ENCODE measurements around the gene RAB20. TPM values are rescaled to one million over a fixed set of nuclear protein-coding genes. Genes with fewer than 3 reads are reported as not detected.

Gene RAB20
- total and polyA plus RNA-seq, 2 of the 8 experiments (the other 6 are each of a cell fraction or from before 2014, with no cell fraction given): 14.8 to 27.9 TPM

- TF ChIP-seq KDM1A (IDR thresholded peaks at IDR 0.05; ENCODE audit: borderline replicate concordance, low read length) (no peak), RNF2 (IDR thresholded peaks at IDR 0.05; ENCODE audit: borderline replicate concordance, low read depth, low read length, missing control alignments, poor library complexity, severe bottlenecking) (no peak), ATF3 (IDR thresholded peaks at IDR 0.05; ENCODE audit: insufficient read depth, low read depth, low read length) (no peak), TAF1 (IDR thresholded peaks at IDR 0.05; ENCODE audit: low read depth, low read length) (no peak), KDM4A (IDR thresholded peaks at IDR 0.05; ENCODE audit: low read depth, low read length, severe bottlenecking) (no peak), NRF1 (IDR thresholded peaks at IDR 0.05; ENCODE audit: low read depth, low read length) (no peak), YY1 (IDR thresholded peaks at IDR 0.05; ENCODE audit: low read depth, low read length) (no peak)
These were observed 1.9 kb upstream of the RAB20 start (continued) for GRCh38 chr13:110563463-110563774.
